ENCODE results near the gene GSE1.

Gene GSE1

GRCh38 chr16:85637061-85637807, 24.1 kb downstream of the GSE1 start:
- Histone ChIP-seq H3K4me3 (ENCODE audit: low read depth, low read length) (no peak overlapping the region), H2AFZ (ENCODE audit: low read length, unreplicated experiment) (no peak overlapping the region), H3K27ac (ENCODE audit: low read depth, low read length) (no peak overlapping the region), H3K79me2 (ENCODE audit: control insufficient read depth, insufficient read depth, low read length, unreplicated experiment) (peaks cover 3% of the 10 kb centered on the region), H3K36me3 (ENCODE audit: insufficient read depth, low read length) (no peaks in the 10 kb centered on the region), H3K4me1 (ENCODE audit: control insufficient read depth, insufficient read depth, low read length, unreplicated experiment) (no peaks in the 10 kb centered on the region), H3K27me3 (ENCODE audit: insufficient read depth, low read length) (no peaks in the 10 kb centered on the region)

GRCh38 chr16:85637808-85638647, 24.9 kb downstream of the GSE1 start:
- no peaks in the 10 kb centered on the region for H3K27me3 ChIP-seq (ENCODE audit: insufficient read depth, low read length)
- no peak overlapping the region for H2AFZ ChIP-seq (ENCODE audit: low read length, unreplicated experiment)
- H3K79me2 ChIP-seq (ENCODE audit: control insufficient read depth, insufficient read depth, low read length, unreplicated experiment) = no peaks in the 10 kb centered on the region
- no peaks in the 10 kb centered on the region for H3K4me1 ChIP-seq (ENCODE audit: control insufficient read depth, insufficient read depth, low read length, unreplicated experiment)
- H3K27ac ChIP-seq (ENCODE audit: low read depth, low read length) = no peak overlapping the region
- no peak overlapping the region for H3K4me3 ChIP-seq (ENCODE audit: low read depth, low read length)
- no peaks in the 10 kb centered on the region for H3K36me3 ChIP-seq (ENCODE audit: insufficient read depth, low read length)

- no peak overlapping the region for H3K4me3 ChIP-seq (ENCODE audit: low read depth, low read length)
- no peaks in the 10 kb centered on the region for H3K79me2 ChIP-seq (ENCODE audit: control insufficient read depth, insufficient read depth, low read length, unreplicated experiment)
- H3K27me3 ChIP-seq (ENCODE audit: insufficient read depth, low read length) = no peaks in the 10 kb centered on the region
- H2AFZ ChIP-seq (ENCODE audit: low read length, unreplicated experiment) = no peak overlapping the region
- no peak overlapping the region for H3K27ac ChIP-seq (ENCODE audit: low read depth, low read length)
- no peaks in the 10 kb centered on the region for H3K4me1 ChIP-seq (ENCODE audit: control insufficient read depth, insufficient read depth, low read length, unreplicated experiment)
- no peaks in the 10 kb centered on the region for H3K36me3 ChIP-seq (ENCODE audit: insufficient read depth, low read length)
Observed at GRCh38 chr16:85638695-85639409, 25.7 kb downstream of the GSE1 start.

- Histone ChIP-seq H2AFZ (ENCODE audit: low read length, unreplicated experiment) (no peak overlapping the region), H3K79me2 (ENCODE audit: control insufficient read depth, insufficient read depth, low read length, unreplicated experiment) (no peaks in the 10 kb centered on the region), H3K4me3 (ENCODE audit: low read depth, low read length) (no peak overlapping the region), H3K36me3 (ENCODE audit: insufficient read depth, low read length) (no peaks in the 10 kb centered on the region), H3K27ac (ENCODE audit: low read depth, low read length) (no peak overlapping the region), H3K27me3 (ENCODE audit: insufficient read depth, low read length) (no peaks in the 10 kb centered on the region), H3K4me1 (ENCODE audit: control insufficient read depth, insufficient read depth, low read length, unreplicated experiment) (no peaks in the 10 kb centered on the region)
Observed at GRCh38 chr16:85639529-85640253, 26.6 kb downstream of the GSE1 start.

GRCh38 chr16:85640254-85640558, 27.1 kb downstream of the GSE1 start:
- no peaks in the 10 kb centered on the region for H3K36me3 ChIP-seq (ENCODE audit: insufficient read depth, low read length)
- H3K4me1 ChIP-seq (ENCODE audit: control insufficient read depth, insufficient read depth, low read length, unreplicated experiment) = no peaks in the 10 kb centered on the region
- H3K4me3 ChIP-seq (ENCODE audit: low read depth, low read length) = no peak overlapping the region
- no peaks in the 10 kb centered on the region for H3K27me3 ChIP-seq (ENCODE audit: insufficient read depth, low read length)
- H3K27ac ChIP-seq (ENCODE audit: low read depth, low read length) = no peak overlapping the region
- no peaks in the 10 kb centered on the region for H3K79me2 ChIP-seq (ENCODE audit: control insufficient read depth, insufficient read depth, low read length, unreplicated experiment)
- no peak overlapping the region for H2AFZ ChIP-seq (ENCODE audit: low read length, unreplicated experiment)

- Histone ChIP-seq H2AFZ (ENCODE audit: low read length, unreplicated experiment) (no peak overlapping the region), H3K79me2 (ENCODE audit: control insufficient read depth, insufficient read depth, low read length, unreplicated experiment) (no peaks in the 10 kb centered on the region), H3K4me1 (ENCODE audit: control insufficient read depth, insufficient read depth, low read length, unreplicated experiment) (no peaks in the 10 kb centered on the region), H3K36me3 (ENCODE audit: insufficient read depth, low read length) (no peaks in the 10 kb centered on the region), H3K27ac (ENCODE audit: low read depth, low read length) (no peak overlapping the region), H3K27me3 (ENCODE audit: insufficient read depth, low read length) (no peaks in the 10 kb centered on the region), H3K4me3 (ENCODE audit: low read depth, low read length) (no peak overlapping the region)
Observed at GRCh38 chr16:85640585-85640984, 27.5 kb downstream of the GSE1 start.

GRCh38 chr16:85641305-85641704, 28.2 kb downstream of the GSE1 start:
- no peaks in the 10 kb centered on the region for H3K79me2 ChIP-seq (ENCODE audit: control insufficient read depth, insufficient read depth, low read length, unreplicated experiment)
- no peak overlapping the region for H3K27ac ChIP-seq (ENCODE audit: low read depth, low read length)
- no peaks in the 10 kb centered on the region for H3K4me1 ChIP-seq (ENCODE audit: control insufficient read depth, insufficient read depth, low read length, unreplicated experiment)
- H3K36me3 ChIP-seq (ENCODE audit: insufficient read depth, low read length) = no peaks in the 10 kb centered on the region
- H3K4me3 ChIP-seq (ENCODE audit: low read depth, low read length) = no peak overlapping the region
- H3K27me3 ChIP-seq (ENCODE audit: insufficient read depth, low read length) = no peaks in the 10 kb centered on the region
- no peak overlapping the region for H2AFZ ChIP-seq (ENCODE audit: low read length, unreplicated experiment)

- Histone ChIP-seq H2AFZ (ENCODE audit: low read length, unreplicated experiment) (no peak overlapping the region), H3K4me1 (ENCODE audit: control insufficient read depth, insufficient read depth, low read length, unreplicated experiment) (no peaks in the 10 kb centered on the region), H3K27me3 (ENCODE audit: insufficient read depth, low read length) (no peaks in the 10 kb centered on the region), H3K27ac (ENCODE audit: low read depth, low read length) (no peak overlapping the region), H3K79me2 (ENCODE audit: control insufficient read depth, insufficient read depth, low read length, unreplicated experiment) (no peaks in the 10 kb centered on the region), H3K36me3 (ENCODE audit: insufficient read depth, low read length) (no peaks in the 10 kb centered on the region), H3K4me3 (ENCODE audit: low read depth, low read length) (no peak overlapping the region)
Observed at GRCh38 chr16:85641776-85642176, 28.7 kb downstream of the GSE1 start.

- Histone ChIP-seq H3K27ac (ENCODE audit: low read depth, low read length) (no peak overlapping the region), H3K4me1 (ENCODE audit: control insufficient read depth, insufficient read depth, low read length, unreplicated experiment) (no peaks in the 10 kb centered on the region), H3K27me3 (ENCODE audit: insufficient read depth, low read length) (no peaks in the 10 kb centered on the region), H2AFZ (ENCODE audit: low read length, unreplicated experiment) (no peak overlapping the region), H3K36me3 (ENCODE audit: insufficient read depth, low read length) (no peaks in the 10 kb centered on the region), H3K4me3 (ENCODE audit: low read depth, low read length) (no peak overlapping the region), H3K79me2 (ENCODE audit: control insufficient read depth, insufficient read depth, low read length, unreplicated experiment) (no peaks in the 10 kb centered on the region)
Observed at GRCh38 chr16:85642762-85643358, 29.7 kb downstream of the GSE1 start.

GRCh38 chr16:85643631-85644030, 30.5 kb downstream of the GSE1 start:
- no peak overlapping the region for H3K27ac ChIP-seq (ENCODE audit: low read depth, low read length)
- no peaks in the 10 kb centered on the region for H3K36me3 ChIP-seq (ENCODE audit: insufficient read depth, low read length)
- H3K4me3 ChIP-seq (ENCODE audit: low read depth, low read length) = no peak overlapping the region
- no peaks in the 10 kb centered on the region for H3K79me2 ChIP-seq (ENCODE audit: control insufficient read depth, insufficient read depth, low read length, unreplicated experiment)
- H3K27me3 ChIP-seq (ENCODE audit: insufficient read depth, low read length) = no peaks in the 10 kb centered on the region
- H2AFZ ChIP-seq (ENCODE audit: low read length, unreplicated experiment) = no peak overlapping the region
- H3K4me1 ChIP-seq (ENCODE audit: control insufficient read depth, insufficient read depth, low read length, unreplicated experiment) = no peaks in the 10 kb centered on the region
